Cortex of kidney (tissue), 1 donor: ENCODE results near the gene KAZN.
A peak's percentile ranks its signal among the peaks of the same experiment; 100 is the strongest.

Experiments
- DNase-seq: peaks from one replicate; lab custom pipeline; 2025; lab: John Stamatoyannopoulos, UW

KAZN gene

DNA sequence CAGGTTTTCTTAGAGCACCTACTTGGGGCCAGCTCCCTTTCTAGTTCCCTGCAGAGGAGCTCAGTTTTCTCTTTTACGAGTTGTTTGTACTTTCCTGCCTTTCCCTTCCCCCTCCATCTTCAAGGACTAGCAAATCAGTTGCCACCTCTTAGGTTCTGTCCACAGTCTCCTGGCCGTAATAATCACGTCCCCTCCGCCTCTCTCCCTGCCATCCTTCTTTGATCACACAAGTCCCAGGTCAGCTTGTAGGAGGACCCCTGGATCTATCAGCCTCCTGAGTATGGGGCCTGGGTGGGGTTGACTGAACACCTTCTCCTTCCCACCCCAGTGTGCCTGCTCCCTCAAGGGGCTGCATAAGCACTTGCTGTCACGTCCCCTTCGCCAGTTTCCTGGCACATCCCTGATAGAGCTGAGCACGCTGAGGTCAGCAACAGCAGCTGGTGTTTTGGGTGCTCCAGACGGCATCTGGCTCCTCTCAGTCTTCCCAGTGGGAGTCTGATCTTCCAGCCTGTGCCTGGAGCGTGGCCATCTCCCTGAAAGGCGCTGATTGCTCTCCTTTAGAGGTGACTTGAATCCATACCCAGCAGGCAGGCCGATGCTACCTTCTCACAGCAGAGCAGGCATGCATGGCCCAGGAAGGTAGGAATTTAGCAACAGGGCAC lies 338.9 kb downstream of the KAZN start:
- no peak for DNase-seq

DNA sequence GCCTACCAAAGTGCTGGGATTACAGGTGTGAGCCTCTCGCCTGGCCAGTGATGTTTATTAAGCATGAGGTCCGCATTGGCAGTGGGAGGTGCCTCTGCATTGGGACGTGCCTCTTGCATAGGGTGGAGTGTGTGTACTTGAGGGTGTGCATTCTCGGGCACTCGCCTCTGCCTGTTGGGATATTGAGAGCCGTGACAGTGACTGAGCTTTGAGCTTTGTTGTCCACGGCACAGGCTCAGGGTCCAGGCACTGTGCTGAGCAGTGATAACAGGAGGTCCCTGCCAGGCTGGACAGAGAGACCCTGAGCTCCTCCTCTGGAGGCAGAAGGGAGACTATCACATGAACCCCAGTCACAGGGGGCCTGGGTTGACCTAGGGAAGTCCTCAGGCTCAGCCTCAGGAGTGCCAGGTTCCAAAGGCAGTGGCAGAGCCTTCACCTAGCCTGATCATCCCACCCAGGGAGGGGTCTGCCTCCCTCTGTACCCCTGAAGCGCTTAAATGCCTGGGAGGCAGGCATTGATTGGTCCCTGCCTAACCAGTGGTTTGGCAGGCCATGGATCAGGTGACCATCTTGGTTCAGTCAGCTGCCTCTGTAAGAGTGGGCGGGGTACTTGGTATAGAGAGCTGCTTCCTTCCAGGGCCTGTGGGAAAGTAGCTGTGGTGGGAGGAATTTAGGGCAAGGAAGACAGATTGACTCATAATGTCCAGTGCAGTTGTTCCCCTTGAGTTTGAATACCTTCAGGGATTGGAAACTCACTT lies 341.2 kb downstream of the KAZN start:
- DNase-seq: no peak

DNA sequence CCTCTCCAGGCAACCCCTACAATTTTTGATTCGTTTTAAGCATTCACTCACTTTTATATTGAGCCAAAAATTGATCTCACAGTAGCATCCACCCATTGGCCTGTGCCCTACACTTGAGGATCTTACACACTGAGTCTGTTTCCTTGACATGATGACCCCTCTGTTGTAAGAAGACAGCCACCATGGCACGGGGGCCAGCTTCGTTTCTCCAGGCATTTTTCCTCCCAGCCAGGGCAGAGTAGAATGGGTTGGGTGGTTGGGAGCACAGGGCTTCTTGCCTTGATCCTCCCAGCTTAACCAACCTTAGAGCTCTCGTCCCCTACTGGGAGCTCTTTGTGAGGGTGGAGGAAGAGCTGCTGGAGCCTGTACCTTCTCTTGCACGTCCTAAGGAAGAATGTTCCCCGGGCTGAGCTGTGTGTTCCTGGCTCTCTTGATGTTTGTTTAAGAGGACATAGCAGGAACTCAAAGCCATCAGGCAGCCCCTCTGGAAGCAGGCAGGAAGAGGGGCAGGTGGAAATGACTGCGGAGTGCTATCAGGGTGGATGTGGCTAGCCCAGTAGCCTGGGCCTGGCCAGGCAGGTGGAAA lies 341.9 kb downstream of the KAZN start:
- no peak for DNase-seq

DNA sequence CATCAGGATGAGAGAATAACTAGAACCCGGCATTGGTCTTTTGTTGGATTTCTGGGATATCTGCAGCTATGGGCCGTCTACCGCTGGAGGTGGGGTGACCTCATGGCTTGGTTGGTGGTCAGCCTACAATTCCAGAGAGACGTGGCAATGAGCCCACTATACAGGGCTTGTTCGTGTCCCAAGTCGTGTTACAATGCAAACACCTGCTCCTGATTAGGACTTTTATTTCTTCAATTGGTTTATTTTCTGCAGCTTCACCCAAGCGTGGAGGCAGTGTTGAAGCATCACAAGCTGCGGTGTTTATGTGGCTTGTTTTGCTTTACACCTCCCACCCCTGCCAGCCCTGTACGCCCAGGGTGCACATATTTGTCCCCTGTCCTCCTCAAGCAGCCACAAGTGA lies 343.4 kb downstream of the KAZN start:
- DNase-seq: no peak

DNA sequence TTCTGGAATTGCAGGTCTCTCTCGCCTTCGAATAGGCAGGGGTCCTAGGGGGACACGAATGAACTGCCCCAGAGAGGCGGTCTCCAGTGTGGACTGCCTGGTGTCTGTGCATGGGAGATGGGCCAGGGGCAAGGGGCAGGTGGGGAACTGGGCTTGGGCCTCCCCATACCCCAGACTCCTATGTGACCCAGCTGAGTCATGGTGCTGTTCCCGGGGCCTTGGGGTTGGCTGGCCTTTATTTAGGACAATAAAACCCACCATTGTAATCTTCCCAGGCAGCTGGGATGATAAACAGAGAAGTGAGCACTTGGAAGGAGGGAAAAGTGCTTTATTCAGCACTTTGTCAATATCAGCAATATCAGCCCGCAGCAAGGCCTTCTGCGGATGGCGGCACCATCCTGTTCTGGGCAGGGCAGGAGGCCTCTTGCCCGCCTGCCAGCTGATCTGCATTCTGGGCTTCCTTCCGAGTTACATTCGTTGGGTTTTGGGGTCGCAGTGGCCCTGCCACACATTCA lies 346.0 kb downstream of the KAZN start:
- DNase-seq: no peak

DNA sequence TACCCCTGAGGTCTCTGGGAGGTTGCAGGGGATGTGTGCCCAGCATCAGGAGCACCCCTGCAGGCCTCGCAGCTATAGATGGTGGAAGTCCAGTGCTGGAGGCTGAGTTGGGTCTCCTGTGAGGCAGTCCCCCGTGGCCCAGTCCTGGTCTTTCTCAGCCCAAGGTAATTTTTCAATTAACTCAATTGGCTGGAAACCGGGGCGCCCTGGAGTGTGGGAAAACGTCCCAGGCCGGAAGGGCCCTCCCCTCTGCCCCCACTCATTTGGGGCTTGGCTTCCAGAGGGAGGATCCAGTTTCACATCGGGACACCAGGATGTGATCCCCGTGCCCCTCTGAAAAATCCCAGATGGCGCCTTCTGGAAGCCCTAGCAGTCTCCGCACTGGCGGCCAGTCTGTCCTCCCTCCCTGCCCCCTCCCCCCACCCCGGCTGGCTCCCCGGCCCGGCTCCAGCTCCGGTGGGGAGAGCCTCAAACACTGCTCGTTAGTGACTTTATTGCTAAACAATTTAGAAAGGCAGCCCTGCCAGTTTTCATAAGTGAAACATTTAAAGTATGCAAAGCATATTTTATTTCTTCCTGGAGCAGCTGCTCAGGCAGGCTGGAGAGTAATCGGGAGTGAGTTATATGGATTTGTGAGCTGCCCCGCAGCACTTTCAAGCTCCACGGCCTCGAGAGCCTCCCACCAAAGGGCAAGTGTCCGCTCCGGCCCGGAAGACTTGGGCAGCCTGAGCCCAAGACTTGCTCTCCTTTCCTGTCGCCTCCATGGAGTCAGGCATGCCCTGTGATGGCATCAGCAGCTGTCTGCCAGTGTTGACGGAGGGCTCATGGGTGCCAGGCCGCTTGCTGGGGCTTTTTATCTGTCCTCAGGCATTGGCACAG lies 346.9 kb downstream of the KAZN start:
- DNase-seq: peak; percentile 28

DNA sequence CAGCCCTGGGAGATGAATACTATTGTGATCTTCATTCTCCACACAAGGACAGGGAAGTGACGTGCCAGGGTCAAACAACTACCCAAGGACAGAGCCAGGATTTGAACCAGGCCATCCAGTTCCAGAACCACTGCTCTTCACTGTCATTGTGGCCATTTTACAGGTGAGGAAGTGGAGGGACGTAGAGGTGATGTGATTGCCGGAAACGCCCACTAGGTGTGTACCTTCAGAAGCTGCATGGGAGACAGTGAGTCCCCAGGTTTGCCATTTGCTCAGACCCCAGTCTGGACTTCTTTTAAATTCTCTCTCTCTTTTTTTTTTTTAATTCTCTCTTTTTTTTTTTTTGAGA lies 347.5 kb downstream of the KAZN start:
- DNase-seq: no peak

DNA sequence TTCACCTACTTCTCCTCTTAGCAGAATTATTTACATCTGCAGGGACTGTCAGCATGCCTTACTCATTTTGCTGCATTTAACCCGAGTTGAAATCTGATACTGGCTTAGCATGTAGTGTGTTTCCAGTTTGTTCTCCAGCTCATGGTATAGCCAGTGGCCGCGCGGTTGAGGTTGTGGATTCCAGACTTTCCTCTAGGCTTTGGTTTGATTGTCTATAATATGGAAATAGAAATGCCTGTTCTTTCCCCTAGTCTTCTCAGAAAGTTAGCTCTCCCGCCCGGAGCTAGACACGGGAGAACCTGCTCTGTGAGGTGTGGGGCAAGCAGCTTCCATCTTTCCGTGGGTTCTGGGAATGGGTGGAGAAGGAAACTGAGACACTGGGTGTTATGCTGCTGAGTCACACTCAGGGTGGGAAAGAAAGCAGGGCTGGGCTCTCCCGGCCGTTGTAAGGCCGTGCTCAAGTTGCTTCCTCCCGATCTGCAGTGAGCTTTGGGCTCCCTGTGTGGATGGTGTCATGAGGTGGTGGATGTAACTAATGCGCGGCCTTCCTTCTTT lies 348.3 kb downstream of the KAZN start:
- DNase-seq: no peak

DNA sequence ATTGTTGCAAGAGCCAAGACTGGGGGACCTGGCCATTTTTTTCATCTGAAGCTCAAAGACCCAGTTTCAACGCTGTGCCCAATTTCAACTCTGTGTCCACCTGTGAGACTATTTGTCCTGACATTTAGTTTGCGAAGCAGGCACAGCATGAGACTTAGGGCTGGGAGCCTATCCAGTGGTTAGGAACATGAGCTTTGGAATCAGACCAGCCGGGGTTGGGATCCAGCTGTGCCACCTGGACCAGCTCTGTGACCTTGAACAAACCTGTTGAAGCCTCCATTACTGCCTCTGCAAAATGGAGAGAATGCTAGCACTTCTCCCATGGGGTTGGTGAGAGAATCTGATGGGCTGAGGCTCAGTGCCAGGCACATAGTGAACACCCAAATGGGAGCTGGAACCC lies 348.9 kb downstream of the KAZN start:
- no peak for DNase-seq

DNA sequence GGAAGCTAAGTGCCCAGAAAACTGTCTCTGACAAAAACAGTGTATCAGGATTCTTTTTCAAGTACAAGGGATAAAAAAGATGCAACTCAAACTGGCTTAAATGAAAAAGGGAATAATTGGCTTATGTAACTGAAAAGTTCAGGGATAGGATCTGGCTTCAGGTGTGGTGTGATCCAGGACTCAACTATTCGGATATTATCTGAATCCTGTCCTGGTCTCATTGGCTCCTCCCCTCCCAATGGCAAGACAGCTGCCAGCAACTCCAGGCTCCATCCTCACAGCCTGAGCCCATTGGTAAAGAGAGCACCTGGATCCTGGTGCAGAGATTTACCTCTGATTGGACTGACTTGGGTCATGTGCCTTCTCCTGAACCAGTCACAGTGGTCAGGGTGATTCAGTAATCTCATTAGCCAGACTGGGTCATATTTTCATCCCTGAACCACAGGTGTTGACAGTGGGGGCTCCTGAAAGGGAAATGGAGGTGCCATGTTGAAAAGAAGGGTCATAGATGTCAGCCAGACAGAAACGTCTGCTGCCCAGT lies 349.7 kb downstream of the KAZN start:
- DNase-seq: no peak

DNA sequence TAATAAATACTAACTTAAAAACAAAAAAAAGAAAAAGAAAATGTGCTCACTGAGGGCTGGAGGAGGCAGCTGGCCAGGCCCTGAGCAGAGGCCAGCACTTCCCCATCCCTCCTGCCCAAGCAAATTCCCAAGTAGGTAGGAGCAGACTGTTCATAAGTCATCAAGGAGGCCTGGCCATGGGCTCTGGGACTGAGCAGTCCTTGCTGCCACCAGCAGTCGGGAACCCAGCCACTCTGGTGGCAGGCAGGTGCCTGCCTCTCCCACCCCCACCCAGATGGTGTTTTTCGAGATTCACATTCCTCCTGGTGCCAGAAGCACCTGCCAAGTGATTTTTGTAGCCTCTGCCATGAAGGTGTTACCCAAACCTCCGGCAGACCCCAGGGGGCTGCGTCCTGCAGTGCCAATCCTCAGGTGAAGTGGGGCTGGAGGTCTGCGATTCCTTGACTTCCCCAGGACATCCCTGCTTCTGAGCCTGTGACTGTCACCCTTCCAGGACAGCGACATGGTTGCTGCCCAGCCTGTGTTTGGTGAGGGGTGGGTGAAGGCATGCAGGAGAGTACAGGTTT lies 350.9 kb downstream of the KAZN start:
- no peak for DNase-seq

DNA sequence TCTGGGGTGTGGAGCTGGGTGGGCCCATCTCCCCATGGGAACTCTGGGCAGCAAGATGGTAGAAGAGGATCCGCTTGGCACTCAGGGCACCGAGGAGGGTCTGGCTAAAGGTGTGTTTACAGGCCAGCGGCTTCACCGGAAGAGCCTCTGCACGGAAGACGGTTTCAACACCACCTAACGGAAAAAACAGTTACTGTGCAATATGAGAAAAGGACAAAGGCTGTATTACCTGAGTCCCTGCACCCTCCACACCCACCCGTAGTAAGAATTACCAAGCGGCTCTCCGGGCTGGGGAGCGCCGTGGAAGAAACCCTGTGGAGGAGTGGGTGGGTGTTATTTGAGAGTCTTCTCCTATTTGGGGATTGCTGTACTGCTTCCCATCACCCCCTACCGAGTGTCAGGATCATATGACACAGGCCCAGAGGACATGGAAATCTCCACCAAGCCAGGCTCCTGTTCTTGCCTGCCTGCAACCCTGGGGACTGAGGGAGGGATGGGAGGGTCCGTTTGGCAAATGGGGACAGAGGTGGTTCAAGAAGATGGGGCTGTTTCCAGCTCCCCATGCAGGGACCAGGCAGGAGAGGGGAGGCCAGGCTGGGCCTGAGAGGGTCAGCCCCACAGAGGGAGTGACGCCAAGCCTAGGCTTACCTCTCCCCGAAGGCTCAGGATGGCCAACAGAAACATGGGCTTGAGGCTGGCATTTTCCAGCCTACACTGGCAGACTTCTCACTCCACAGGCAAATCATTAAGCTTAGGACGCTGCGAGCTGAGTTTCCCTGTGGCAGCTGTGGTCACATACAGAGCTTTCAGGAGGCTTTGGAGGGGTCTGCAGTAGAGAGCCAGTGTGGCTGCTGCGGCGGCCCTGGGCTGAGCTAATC lies 351.6 kb downstream of the KAZN start:
- no peak for DNase-seq

DNA sequence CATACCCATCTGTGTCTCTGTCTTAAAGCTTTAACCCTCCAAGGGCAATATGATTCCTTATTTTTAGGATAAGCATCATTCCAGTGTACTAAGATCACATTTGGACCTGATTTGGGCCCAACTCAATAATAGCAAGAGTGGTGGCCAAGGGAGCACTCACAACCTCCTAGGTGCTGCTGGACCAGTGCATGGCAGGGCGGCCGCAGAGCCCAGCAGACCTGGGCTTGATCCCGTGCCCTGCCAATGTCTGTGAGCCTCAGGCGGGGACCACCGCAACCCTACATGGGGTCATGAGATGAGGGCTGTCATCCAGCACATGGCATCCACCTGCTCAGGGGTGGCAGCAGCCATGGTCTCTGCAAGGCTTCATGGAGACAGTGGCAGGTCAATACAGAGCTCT lies 353.3 kb downstream of the KAZN start:
- DNase-seq: no peak

DNA sequence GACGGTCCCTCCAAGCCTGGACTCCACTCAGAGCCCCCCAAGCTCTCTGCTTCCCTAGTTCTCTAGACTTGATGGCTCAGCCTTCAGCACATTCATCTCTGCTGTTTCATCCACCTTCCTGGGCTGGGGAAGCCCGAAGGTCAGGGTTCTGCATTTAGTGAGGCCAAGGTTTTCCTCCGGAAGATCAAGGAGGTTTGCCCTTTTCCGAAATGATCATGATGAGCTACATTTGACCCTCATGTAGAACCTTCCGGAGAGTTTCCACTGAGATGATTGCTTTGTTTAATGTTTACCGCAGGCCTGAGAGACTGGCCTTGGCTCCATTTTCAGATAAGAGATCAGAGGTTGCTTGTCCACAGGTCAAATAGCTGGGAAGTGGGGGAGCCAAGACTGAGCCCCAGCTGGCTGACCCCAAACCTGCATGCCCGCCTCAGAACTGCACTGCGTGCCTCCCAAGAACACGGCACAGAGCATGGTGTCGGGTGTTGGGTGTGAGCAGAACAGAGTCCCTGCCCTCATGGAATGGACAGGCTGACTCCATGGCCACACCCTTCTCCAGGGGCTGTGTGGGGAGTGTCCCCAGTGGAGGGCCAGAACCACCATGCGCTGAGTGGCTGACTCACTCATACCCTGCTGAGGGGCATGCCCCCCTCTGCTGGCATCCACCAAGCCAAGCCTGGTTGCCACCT lies 354.3 kb downstream of the KAZN start:
- DNase-seq: no peak

DNA sequence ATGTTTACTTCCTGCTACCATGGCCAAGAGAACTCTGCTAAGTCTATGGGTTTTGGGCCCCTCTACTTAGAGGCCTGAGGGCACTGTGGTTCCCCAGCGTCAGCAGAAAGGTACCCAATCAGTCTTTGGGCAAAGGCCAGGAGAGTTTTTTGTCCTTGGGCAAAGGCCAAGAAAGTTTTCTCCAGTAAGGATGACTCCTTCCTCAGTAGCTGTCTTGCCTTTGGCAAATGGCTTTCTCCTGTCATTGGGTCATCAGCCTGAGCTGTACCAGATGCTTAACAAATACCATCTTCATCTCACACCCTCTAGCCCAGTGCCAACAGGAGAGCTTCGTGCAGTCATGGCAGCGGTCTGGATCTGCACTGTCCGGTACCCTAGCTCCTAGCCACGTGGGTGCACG lies 355.7 kb downstream of the KAZN start:
- no peak for DNase-seq

DNA sequence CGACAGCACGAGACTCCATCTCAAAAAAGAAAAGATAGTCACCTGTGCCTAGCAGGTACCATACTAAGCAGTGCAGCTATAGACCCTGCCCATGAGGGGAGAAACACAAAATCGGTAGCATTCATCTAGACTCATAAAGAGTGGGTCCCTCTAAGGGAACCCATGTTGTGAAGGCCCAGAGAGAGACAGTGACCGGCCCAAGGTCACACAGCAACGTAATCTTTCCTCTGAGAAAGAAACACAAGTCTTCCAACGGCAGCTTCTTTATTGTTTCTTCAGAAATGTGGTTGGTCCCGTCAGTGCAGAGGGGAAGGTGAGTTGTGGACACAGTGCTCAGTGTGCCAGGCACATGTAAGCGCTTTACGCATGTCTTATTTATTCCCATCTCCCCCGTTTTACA lies 356.4 kb downstream of the KAZN start:
- no peak for DNase-seq

DNA sequence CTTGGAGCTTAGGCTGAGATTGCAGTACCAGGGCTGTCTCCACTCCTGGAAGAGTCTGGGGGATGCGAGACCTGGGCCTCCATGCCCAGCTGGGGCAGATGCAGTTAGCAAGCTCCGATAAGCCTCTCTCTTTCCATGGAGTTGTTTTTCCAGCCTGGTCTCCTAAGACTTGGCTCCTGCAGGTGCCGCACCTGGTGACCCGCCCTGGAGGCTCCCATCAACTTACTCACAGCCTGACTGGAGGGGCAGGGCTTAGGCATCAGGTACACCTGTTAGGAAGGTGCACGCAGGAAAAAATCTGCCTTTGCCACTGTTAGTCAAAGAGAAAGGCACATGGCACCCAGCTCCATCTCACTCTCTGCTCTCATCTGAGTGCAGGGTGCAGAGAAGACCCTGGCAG lies 356.9 kb downstream of the KAZN start:
- no peak for DNase-seq

DNA sequence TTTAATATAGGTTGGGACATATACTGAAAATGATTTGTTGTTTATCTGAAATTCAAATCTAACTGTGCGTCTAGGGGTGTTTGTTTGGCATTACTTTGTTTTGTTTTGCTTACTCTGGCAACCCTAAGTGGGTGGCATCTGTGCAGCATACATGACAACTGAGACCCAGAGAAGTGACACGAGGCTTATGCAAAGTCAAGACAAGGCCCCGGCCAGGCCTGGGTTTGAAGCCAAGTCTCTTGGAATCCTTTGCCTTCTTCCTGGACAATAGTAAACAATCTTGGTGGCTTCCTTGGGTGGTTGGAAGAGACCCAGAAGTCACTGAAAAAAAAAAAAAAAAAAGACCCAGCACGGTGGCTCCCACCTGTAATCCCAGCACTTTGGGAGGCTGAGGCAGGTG lies 357.5 kb downstream of the KAZN start:
- no peak for DNase-seq

DNA sequence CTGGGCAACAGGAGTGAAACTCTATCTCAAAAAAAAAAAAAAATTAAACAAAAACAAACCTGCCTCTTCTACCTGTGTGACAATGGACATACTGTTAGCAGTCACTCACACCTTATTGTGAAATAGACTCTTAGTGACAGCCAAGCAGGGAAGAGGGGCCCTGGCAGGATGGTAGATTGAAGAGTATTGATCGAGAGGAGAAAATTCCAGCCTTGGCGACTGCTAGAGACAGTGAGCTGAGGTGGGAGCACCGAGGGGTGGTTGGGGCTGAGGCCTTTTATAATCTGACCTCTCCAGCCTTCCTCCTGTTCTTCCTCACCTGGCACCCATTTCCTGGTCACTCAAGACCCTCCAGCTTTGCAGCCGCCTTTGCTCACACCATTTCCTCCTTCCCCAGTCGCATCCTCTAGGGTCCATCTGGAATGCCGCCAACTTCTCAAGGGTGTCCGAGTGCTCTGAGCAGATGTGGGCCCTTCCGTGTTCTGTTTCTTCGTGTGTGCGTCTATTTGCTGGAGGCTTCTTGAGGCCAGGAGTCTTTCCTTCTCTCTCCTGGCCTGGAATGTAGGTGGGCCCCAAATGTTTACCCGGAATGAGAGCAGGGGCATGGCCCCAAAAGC lies 358.2 kb downstream of the KAZN start:
- no peak for DNase-seq
